GM18858 (cell line): ENCODE results near the gene PEX6.
"Not testable (repeated sequence)": the region's sequence is repeated elsewhere in the genome, so short reads cannot be mapped to it uniquely, and the experiment has no call there.

Experiments
- ATAC-seq: cut with Tn5 transposase; IDR thresholded peaks from one replicate; pipeline ENCODE4 v1.9.1; 2021; ENCODE audit not compliant: unreplicated experiment

Gene PEX6

GRCh38 chr6:42968126-42968701 is 10.8 kb downstream of the PEX6 start:
- ATAC-seq: no peak

GRCh38 chr6:42967228-42967627 is 11.8 kb downstream of the PEX6 start:
- no peak for ATAC-seq

GRCh38 chr6:42966571-42966970 is 12.4 kb downstream of the PEX6 start:
- no peak for ATAC-seq

GRCh38 chr6:42963855-42964605 is 15.0 kb downstream of the PEX6 start:
- ATAC-seq: no peak

GRCh38 chr6:42963179-42963854 is 15.7 kb downstream of the PEX6 start:
- no peak for ATAC-seq

- ATAC-seq: no peak
Observed at GRCh38 chr6:42962502-42963178, 16.3 kb downstream of the PEX6 start.

GRCh38 chr6:42962096-42962495 is 16.9 kb downstream of the PEX6 start:
- ATAC-seq: no peak

- no peak for ATAC-seq
Observed at GRCh38 chr6:42961020-42961470, 17.9 kb downstream of the PEX6 start.

GRCh38 chr6:42960243-42961019 is 18.6 kb downstream of the PEX6 start, which contains the start of gene GNMT:
Gene GNMT (plus strand): TSS chr6:42960754. CDS start chr6:42960768, 14 bp downstream.
- ATAC-seq: no peak

GRCh38 chr6:42959917-42960242 is 19.1 kb downstream of the PEX6 start:
- no peak for ATAC-seq

GRCh38 chr6:42958125-42958524 is 20.9 kb downstream of the PEX6 start:
- no peak for ATAC-seq

GRCh38 chr6:42954405-42954804 is 24.6 kb downstream of the PEX6 start:
- ATAC-seq: not testable (repeated sequence)

- ATAC-seq: no peak
Observed at GRCh38 chr6:42952389-42952788, 26.6 kb downstream of the PEX6 start.

GRCh38 chr6:42947950-42948349 is 31.0 kb downstream of the PEX6 start:
- no peak for ATAC-seq

- ATAC-seq: no peak
Observed at GRCh38 chr6:42942444-42942843, 36.5 kb downstream of the PEX6 start.

GRCh38 chr6:42941356-42941755 is 37.6 kb downstream of the PEX6 start:
- ATAC-seq: not testable (repeated sequence)

- ATAC-seq: no peak
Observed at GRCh38 chr6:42940493-42941045, 38.4 kb downstream of the PEX6 start.

- ATAC-seq: no peak
Observed at GRCh38 chr6:42939810-42940167, 39.2 kb downstream of the PEX6 start.

GRCh38 chr6:42938987-42939809 is 39.8 kb downstream of the PEX6 start:
- ATAC-seq: no peak

GRCh38 chr6:42938428-42938796 is 40.6 kb downstream of the PEX6 start:
- no peak for ATAC-seq
